Activated T-cell treated with anti-CD3 and anti-CD28 coated beads for 48 hours (primary cell): Measurements from ENCODE around the gene GLIS1.

Source experiments
- DNase-seq: peaks from one replicate; pipeline ENCODE4 v3.0.0-alpha.2; 2020; ENCODE audit warnings: low read depth

GLIS1 gene

GRCh38 chr1:53580739-53581475 lies 158.1 kb downstream of the GLIS1 start:
- no peak for DNase-seq

- DNase-seq: no peak
Measured at GRCh38 chr1:53580009-53580400, 159.0 kb downstream of the GLIS1 start.

- no peak for DNase-seq
Measured at GRCh38 chr1:53579221-53580008, 159.5 kb downstream of the GLIS1 start.

GRCh38 chr1:53578358-53578757 lies 160.6 kb downstream of the GLIS1 start:
- no peak for DNase-seq

- no peak for DNase-seq
Measured at GRCh38 chr1:53577761-53578100, 161.2 kb downstream of the GLIS1 start.

- DNase-seq: no peak
Measured at GRCh38 chr1:53576866-53577760, 161.9 kb downstream of the GLIS1 start.

GRCh38 chr1:53576381-53576801 lies 162.6 kb downstream of the GLIS1 start:
- DNase-seq: no peak

- no peak for DNase-seq
Measured at GRCh38 chr1:53575955-53576320, 163.0 kb downstream of the GLIS1 start.

GRCh38 chr1:53575141-53575954 lies 163.6 kb downstream of the GLIS1 start:
- no peak for DNase-seq

- no peak for DNase-seq
Measured at GRCh38 chr1:53574621-53575020, 164.3 kb downstream of the GLIS1 start.

- no peak for DNase-seq
Measured at GRCh38 chr1:53573931-53574330, 165.0 kb downstream of the GLIS1 start.

GRCh38 chr1:53573522-53573921 lies 165.4 kb downstream of the GLIS1 start:
- no peak for DNase-seq

GRCh38 chr1:53572815-53573173 lies 166.2 kb downstream of the GLIS1 start:
- DNase-seq: no peak

GRCh38 chr1:53572065-53572814 lies 166.7 kb downstream of the GLIS1 start:
- no peak for DNase-seq

GRCh38 chr1:53568540-53568939 lies 170.4 kb downstream of the GLIS1 start:
- DNase-seq: no peak

GRCh38 chr1:53567851-53568250 lies 171.1 kb downstream of the GLIS1 start:
- DNase-seq: no peak

GRCh38 chr1:53567450-53567849 lies 171.5 kb downstream of the GLIS1 start:
- no peak for DNase-seq

- no peak for DNase-seq
Measured at GRCh38 chr1:53563611-53564010, 175.4 kb downstream of the GLIS1 start.

GRCh38 chr1:53562981-53563379 lies 176.0 kb downstream of the GLIS1 start:
- DNase-seq: no peak

- DNase-seq: peak; percentile 50
Measured at GRCh38 chr1:53562291-53562980, 176.5 kb downstream of the GLIS1 start.
